Measurements from ENCODE around the gene ADAM10.

ADAM10 gene

DNA sequence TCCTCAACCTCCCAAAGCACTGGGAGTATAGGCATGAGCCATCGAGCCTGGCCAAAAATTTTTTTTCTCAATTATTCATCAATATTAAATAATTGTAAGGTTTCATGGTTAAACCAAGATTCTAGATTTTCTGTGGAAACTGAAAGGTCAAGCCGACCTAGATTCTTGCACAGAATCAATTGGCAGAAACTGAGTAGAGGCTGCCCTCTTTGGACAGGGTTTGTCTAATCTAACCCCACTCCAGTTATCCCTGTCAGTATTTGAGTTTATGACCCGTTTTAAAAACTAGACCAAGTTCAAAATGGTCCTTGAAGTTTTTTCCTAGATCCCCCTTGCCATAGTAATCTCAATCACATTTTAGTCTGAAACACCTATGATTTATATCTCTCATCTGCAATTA lies 8.6 kb upstream of the ADAM10 start:
- DNase-seq (ENCODE audit: low read depth in 2 of 2), result no peak

DNA sequence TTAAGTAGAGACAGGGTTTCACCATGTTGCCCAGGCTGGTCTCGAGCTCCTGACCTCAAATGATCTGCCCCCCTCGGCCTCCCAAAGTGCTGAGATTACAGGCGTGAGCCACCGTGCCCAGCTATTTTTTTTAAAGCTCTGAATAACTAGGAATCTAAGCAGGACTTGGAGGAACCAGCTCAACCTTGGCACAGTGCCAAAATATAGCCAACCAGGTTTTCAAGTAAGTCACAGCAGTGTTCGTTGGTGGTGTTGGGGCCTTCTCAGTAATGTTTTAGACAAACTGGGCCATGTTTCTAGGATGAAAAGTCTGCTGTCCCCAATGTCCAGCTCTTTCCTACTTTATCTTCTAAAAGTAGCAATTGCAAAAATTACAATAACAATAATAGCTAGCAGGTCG lies 6.4 kb upstream of the ADAM10 start:
- DNase-seq (ENCODE audit: low read depth in 2 of 2), result no peak

- no peak for DNase-seq (ENCODE audit: low read depth in 2 of 2)
Measured at GRCh38 chr15:58755350-58755749, 5.8 kb upstream of the ADAM10 start.

- DNase-seq (ENCODE audit: low read depth in 2 of 2), result no peak
Measured at GRCh38 chr15:58752716-58753115, 3.2 kb upstream of the ADAM10 start.

GRCh38 chr15:58748852-58749531 lies 515 bp downstream of the ADAM10 start:
- peak in 1 of 2 experiments; percentile 28 for DNase-seq (ENCODE audit: low read depth in 2 of 2)

DNA sequence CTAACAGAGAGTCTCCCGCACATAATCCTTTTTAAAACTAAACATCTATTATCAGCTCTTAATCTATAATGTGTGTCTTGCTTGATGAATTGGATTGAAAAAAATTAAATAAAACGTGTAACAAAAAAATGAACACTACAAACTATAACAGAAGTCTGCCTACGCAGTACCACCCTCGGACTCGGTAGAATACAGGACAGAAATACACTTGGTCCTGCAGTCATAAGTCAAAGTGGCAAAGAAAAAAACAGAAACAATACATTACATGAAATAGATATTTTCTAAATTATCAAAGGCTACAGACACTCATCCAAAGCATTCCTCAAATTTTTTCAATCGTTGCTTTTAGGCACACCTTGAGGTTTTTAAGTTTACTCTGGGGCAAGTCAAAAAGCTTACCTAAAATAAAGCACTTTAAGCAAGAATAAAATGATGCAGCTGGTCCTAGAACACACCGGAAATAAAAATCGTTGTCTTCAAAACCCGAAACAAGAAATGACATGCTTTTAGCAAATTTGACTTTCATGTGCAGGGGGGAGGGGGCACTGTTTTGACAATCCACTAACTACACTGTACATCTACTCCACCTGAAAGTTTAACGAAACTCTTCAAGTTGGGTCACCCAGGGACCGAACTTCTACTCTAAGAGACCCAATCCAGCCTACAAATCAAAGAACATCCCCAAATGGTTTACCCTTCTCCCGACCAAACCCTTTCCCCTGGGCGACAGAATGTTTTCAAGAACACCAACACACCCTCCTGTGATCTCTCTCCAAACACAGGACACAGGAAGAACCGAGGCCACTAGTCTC lies 1.3 kb downstream of the ADAM10 start:
- peak in 1 of 2 experiments; percentile 33 for DNase-seq (ENCODE audit: low read depth in 2 of 2)

DNA sequence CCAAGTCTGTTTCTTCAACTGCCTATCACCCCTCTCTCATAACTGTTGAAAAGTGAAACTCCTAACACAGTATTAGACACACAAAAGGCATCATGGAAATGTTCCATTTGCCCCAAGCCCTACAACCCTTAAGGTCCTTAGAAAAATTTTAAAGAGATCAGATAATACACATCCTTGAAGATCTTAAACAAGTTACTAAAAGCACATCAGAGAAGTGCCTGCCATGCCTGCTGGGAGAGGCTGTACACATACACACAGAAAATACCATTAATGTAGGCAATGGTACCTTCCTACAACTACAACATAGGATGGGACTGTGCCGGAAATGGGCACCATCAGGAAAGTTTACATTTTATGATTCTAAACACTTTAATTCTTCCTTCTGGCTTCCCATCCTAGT lies 3.3 kb downstream of the ADAM10 start:
- DNase-seq (ENCODE audit: low read depth in 2 of 2), result no peak

DNA sequence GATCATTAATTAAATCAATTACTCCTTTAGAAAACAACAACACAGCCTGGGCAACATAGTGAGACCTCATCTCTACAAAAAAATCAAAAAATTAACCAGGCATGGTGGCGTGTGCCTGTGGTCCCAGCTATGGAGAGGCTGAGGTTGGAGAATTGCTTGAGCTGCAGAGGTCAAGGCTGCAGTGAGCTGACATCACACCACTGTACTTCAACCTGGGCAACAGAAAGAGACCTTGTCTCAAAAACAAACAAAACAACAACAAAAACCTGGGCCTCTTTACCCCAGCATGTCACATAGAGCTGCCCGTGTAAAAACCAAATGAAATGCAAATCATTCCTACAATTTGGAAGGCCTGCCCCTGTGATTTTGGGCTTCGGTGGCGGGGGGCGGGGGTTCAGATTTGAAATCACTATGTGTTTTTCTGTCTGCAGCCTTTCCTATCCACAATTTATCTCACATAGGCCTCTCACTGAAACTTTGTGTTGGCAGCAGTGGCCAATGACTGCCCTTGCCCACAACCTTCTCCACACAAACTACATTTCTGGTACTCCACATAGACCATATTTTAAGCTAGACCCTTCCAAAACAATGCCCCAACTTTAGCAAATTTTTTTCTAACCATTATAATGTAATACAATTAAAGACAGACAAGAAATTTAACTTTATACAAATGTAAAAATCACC lies 6.5 kb downstream of the ADAM10 start:
- DNase-seq (ENCODE audit: low read depth in 2 of 2), result no peak

DNA sequence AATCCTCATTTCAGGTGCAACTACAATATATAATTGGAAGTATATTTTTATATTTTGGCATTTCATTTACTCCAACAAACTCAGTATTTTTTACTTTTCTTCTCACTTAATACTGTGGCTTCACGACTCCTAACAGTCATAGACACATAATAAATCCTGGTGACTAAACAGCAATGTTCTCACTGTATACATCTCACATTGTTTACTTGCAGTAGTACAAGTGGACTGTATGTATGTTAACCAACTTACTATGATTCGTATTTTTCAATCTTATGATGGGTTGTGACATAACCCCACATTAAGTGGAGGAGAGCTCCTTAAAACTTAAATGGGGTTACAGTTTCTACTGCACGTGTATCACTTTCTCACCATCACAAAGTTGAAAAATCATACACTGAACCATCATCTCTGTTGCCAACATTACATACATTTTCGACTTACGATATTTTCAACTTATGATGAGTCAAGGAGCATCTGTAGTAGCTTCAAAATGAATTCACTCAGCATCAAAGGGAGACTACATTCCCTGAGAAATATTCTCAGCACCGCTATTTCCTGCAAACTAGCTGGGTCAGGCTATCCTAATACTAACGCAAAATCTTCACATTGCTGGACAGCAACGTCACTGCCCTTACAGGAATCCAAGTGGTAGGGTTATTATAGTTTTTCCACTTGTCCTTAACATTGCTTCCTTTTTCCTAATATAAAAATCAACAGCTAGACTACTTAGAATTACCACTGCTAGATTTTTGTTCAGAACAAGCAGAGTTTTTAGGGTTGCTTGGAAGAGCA lies 7.3 kb downstream of the ADAM10 start:
- DNase-seq (ENCODE audit: low read depth in 2 of 2), result no peak

DNA sequence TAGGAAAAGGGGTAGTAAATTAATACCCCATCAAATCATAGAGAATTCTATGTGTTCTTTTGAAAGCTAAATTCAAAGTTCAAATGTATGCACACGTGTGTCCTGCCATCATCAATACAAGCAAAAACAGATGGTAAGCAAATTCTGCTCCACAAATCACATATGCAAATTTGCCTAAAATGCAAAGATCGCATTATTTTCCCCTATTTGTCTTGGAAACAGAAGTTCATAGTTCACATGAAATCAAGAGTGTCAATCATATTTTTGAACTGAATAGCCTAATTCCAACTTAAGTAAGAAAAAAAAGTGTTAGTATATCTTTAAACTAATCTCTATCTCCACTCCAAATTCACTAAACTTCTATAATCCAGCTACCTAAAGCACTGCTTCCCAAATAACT lies 8.5 kb downstream of the ADAM10 start:
- no peak for DNase-seq (ENCODE audit: low read depth in 2 of 2)

DNA sequence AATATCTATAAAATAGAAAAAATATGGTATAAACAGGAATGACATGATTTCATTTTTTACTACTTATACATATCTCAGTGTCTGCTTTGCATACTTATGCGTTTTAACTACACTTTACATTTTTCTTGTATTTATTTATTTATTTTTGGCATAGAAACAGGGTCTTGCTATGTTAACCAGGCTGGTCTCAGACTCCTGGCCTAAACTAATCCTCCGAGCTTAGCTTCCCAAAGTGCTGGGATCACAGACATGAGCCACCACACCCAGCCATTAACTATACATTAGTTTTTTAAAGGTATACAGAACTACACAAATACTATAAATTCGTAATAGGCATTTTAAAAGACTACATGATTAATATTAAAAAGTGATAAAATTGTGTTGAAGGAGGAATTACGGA lies 9.1 kb downstream of the ADAM10 start:
- DNase-seq (ENCODE audit: low read depth in 2 of 2), result no peak

GRCh38 chr15:58738046-58738707 lies 11.3 kb downstream of the ADAM10 start:
- DNase-seq (ENCODE audit: low read depth in 2 of 2), result no peak

- DNase-seq (ENCODE audit: low read depth in 2 of 2), result no peak
Measured at GRCh38 chr15:58737298-58737697, 12.2 kb downstream of the ADAM10 start.

GRCh38 chr15:58736018-58736643 lies 13.4 kb downstream of the ADAM10 start:
- no peak for DNase-seq (ENCODE audit: low read depth in 2 of 2)

DNA sequence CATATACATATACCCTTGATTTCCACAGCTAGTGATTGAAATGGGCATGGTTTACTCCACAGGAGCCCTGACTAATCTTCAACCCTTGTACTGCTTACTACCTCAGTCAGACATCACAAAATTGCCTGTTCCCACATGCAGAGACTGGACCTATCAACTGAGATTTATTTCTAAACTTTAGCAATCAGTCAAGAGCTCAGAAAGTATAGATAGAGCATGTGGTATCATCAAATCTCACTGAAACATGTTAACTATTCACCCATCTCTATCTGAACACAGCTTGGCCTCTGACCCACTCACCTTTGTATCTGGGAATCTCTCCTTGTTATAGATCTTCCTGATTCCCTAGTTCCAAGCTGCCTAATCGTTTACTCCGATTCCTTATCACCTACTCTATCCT lies 14.6 kb downstream of the ADAM10 start:
- no peak for DNase-seq (ENCODE audit: low read depth in 2 of 2)

DNA sequence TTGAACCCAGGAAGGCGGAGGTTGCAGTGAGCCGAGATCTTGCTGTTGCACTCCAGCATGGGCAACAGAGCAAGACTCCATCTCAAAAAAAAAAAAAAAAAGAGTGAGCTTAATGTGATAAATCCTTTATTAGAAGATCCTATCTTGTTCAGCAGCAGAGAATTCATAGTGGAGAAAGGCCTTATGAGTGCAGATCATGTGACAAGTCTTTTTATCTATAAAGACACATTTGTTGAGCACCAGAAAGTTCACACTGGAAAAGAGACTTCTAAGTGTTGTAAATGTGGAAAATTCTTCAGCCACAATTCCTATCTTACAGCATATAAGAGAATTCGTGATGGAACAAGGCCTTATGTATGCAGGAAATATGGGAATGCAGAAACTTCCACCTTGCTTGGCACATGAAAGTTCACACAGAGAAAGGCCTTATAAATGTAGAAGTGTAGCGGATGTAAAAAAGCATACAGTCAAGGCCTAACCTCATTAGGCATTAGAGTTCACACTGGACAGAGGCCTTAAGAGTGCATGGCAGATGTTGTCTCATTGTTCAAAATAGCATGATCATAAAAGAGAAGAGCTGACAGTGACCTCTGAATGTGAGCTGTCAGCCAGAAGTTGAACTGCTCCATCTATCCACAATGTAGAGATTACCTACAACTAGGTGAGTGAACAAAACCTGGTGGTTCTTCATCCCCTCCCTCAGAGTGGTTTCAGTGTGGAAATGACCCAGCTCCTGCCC lies 16.7 kb downstream of the ADAM10 start:
- DNase-seq (ENCODE audit: low read depth in 2 of 2), result no peak

DNA sequence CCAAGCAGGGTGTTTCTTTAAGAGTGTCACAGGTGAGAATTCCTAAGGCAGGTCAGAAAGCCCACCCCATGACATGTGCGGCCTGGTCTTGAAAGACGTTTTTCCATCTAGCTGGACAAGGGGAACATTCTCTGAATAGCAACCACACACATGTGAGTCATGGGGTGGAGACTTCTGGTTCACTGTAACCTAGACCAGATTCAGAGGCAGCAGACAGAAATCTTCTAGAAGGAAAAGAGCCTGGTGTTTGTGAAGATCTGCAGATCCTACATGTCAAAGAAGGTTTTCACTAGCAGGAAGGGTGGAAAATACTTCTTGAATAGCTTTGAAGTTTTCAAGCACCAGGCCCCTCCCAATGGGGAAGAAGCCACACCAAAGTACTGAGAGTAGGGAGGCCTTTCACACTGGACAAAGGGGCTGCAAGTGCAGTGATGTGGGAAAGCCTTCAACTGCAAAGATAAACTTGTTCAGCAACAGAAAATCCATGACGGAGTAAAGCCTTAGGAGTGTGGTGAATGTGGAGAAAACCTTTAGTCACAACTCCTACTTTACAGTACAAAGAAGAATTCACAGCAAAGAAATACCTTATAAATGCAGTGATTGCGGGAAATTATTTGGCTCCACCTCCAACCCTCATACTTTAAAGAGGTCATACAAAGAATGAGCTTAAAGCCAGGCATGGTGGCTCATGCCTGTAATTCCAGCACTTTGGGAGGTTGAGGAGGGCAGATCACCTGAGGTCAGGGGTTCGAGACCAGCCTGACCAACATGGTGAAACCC lies 17.6 kb downstream of the ADAM10 start:
- no peak for DNase-seq (ENCODE audit: low read depth in 2 of 2)

GRCh38 chr15:58726867-58727266 lies 22.6 kb downstream of the ADAM10 start:
- DNase-seq (ENCODE audit: low read depth in 2 of 2), result no peak

DNA sequence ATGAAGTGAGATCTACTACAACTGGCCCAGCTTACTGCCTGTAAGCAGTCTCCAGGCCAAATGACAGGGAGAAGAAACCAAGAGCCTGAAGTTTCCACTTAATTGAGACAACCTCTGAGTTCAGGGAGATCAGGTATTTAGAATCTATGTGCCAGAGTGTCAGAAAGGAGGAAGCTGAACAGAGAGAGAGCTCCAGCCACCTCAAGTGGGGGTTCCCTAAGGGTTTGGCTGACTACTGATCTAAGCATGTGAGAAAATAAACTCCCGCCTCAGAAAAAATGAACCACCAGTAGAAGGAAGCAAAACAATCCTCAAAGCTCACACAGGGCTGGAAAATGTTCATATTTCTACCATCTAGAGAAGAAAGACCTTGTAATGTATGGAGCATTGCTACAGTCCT lies 25.0 kb downstream of the ADAM10 start:
- no peak for DNase-seq (ENCODE audit: low read depth in 2 of 2)
